Midbrain (tissue), 1 donor: ENCODE measurements around the gene SEMA5B.

Source experiments
- DNase-seq: peaks from one replicate; lab custom pipeline; 2025; lab: John Stamatoyannopoulos, UW

The SEMA5B gene

GRCh38 chr3:122924056-122924455 is 103.5 kb downstream of the SEMA5B start:
- no peak for DNase-seq

DNA sequence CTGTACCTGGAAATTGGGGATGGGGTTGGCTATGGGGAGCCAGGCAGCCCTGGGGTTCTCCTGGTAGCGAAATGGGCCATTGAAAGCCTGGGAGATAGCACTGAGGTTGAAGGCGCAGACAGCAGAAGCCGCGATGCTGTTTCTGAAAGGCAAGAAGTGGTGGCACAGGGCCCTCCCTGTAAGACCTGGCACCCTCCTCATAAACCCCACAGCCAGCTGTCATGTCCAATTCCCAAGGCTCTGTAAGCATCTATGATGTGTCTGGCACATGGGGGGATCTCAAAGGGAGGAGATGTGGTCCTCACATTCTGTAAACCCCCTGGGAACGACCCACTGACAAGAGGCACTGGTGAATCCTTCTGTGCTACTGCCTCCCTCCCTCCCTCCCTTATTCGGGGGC is 104.0 kb downstream of the SEMA5B start:
- DNase-seq = no peak

- no peak for DNase-seq
These were observed 105.5 kb downstream of the SEMA5B start for GRCh38 chr3:122921791-122922651.

DNA sequence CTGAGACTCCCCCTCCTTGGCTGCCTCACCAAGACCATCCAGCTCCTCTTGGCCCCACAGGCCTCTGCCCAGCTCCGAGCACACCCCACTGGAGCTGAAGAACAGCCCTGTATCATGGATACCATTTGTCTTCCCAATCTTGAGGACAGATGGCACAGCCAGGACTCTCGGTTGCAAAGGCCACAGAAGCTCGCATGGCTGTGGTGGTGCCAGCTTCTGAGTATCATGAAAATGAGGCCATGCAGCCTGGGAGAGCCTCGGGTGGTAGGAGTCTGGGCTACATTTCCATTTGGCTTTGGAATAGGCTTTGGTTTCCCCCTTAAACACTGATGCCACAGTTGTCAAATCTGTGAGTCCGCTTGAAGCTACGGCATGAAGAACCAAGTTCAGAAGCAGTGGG is 106.6 kb downstream of the SEMA5B start:
- no peak for DNase-seq

DNA sequence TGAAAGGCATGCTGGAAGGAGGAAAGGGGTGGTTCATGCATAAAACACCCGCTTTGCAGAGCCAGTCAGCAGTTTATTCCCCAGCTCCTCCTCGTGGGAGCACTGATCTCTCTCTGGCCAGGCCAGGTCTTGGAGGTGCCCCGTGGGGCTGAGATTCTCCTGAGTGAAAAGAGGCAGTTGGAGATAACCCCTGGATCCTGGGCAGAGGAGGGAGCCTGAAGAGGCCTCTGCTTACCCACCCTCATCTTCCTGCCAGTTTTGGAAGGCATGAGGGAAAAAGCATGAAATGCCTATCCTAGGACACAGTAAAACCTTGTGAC is 108.3 kb downstream of the SEMA5B start:
- no peak for DNase-seq

DNA sequence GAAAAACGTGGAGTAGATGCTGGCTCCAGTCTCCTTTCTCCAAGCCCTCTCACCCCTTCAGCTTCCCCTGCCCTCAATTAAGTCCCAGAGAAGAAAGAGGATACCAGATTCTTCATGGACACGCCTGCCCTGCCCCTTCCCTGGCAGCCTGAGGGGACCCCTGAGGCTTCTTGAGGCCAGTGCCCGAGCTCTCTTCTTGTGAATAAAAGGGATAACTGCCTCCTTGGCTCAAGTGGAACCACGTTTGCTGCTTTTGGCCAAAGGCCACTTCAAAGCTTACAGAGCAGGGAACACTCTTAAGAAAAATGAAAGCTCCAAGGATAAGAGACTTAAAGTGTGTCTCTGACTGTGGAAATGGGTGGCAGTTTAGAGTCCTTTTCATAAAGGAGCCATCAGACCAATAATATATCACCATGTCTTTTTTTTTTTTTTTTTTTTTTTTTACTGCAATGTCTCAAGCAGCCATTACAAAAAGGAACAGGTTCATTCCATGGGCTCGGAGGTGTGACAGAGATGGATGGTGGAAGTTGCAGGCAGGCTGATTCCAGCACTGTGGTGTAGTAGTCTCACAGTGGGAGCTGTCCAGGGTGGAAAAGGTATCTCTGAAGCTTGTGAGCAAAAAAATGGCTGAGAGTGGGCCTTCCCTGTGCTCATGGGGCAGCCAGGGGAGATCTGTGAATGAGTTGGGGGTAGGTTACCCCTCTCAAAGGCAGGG is 108.8 kb downstream of the SEMA5B start:
- no peak for DNase-seq

- no peak for DNase-seq
These were observed 110.2 kb downstream of the SEMA5B start for GRCh38 chr3:122917412-122917811.

DNA sequence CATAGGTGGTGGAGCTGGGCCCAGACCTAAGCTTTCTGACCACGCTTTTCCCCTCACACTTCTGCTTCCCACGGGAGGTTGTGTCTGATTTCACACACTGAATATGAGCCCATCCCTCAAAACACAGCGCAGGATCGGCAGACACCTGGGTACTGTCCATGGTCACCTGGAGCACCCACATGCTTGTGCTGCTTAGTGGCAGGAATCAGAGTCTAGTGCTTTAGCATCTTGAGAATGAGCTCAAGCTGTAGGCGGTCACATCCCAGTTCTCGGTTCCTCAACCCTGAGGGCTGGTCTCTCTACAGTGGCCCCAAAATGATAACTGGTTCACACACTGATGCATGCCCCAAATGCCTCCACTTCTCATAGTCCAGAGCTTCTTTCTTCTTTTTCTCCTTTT is 111.0 kb downstream of the SEMA5B start:
- no peak for DNase-seq

DNA sequence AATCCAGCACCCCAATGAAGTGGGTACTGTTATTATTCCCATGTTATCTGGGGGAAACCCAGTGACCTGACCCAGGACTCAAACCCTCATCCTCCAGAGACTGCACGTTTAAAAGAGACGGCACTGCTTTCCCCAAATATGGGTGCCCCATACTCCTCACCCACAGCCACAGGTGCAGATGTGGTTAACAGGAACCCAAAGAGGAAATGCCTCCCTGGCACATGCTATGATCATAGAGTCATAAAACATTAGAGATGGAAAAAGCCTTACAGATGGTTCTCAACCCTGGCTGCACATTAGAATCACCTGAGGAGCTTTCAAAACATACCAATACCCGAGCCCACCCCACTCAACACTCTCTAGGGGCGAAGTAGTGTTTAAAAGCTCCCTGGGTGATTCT is 111.5 kb downstream of the SEMA5B start:
- DNase-seq = no peak

- no peak for DNase-seq
These were observed 112.1 kb downstream of the SEMA5B start for GRCh38 chr3:122915300-122916055.

DNA sequence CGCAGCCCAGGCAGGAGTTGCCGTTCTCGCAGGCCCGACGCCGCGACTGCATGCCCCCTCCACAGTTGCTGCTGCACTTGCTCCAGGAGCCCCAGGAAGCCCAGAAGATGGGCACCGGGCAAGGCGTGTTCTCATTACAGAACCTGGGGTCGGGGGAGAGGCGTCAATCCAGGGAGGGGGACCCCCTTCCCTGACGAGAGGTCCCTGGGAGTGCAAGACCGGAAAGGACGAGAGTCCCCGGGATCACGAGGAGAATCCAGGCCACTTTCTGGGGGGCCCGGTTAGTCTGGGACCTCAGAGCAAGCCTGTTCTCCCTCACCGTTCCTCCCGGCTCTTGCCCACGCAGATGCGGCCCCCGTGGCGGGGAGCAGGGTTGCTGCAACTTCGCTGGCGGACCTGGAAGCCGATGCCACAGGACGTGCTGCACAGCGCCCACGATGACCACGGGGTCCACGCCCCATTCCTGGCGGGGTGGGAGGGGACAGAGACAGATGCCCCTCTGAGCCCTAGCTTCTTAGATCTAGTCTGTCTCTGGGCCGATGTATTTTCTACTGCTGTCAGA is 113.9 kb downstream of the SEMA5B start:
- DNase-seq = no peak

DNA sequence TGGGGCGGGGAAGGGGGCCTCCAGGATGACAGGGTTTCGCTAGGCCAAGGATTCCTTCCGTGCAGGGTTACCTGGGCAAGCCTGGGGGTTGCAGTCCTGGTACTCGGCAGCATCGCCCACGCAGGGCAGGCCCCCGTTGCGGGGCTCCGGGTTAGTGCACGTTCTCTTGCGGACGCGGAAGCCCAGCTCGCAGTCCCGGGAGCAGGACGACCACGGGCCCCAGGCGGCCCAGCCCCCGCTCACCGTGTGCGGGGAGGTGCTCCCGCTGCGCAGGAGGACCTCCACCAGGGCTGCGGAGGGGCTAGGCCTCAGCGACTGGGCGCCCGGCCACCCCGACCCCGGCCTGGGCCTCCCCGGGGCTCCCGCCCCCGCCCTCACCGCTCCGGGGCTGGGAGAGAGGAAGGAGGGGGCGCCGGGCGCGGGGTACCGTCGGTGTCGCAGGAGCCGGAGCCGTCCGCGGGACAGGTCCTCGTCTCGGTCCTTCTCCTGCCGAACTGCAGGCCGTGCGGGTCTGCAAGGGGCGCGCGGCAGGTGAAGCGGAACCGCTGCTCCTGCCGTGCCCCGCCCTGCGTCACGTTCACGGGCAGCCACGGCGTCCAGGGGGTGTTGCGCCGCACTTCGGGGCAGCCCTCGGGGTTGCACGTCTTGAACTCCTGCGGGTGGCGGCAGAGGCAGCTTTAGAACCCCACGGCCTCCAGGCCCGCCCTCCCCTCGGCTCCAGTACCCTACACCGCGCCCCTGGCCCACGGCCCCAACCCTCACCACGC is 114.6 kb downstream of the SEMA5B start:
- DNase-seq = no peak

DNA sequence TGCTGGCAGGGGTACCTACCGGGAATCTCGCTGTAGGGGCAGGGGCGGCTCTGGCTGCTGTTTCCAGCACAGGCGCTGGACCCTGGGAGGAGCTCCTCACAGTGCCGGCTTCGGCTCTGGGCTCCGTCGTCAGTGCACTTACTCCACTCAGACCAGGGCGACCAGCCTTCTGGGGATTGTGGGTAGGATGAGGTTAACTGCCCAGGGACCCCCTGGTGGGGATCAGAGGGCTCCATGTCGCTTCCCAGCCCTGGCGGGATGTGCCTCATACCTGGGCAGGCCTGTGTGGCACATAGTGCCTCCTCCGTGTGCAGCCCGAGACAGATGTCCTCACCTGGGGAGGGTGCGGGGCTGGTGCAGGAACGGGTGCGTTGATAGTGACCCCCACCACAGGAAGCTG is 115.7 kb downstream of the SEMA5B start:
- no peak for DNase-seq

DNA sequence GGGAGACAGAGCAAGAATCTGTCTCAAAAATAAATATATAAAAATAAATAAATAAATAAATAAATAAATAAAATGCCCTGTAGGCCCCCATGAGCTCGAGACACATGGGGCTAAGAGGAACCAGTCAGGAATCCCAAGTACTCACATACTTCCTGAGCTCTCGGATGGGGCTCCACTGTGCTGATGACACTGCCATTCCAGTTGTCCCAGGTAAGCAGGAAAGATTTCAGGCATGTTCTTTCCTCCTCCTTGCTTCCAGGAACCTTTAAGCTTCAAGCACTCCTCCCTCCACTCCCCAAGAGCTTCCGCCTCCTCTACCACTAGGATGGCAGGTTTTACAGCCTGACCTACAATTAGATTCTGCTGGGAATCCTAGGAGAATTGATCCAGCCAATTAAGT is 119.3 kb downstream of the SEMA5B start:
- no peak for DNase-seq

- DNase-seq = no peak
These were observed 120.1 kb downstream of the SEMA5B start for GRCh38 chr3:122907471-122907870.

- DNase-seq = no peak
These were observed 124.4 kb downstream of the SEMA5B start for GRCh38 chr3:122903171-122903570.

- DNase-seq = no peak
These were observed 125.2 kb downstream of the SEMA5B start for GRCh38 chr3:122902326-122902725.

DNA sequence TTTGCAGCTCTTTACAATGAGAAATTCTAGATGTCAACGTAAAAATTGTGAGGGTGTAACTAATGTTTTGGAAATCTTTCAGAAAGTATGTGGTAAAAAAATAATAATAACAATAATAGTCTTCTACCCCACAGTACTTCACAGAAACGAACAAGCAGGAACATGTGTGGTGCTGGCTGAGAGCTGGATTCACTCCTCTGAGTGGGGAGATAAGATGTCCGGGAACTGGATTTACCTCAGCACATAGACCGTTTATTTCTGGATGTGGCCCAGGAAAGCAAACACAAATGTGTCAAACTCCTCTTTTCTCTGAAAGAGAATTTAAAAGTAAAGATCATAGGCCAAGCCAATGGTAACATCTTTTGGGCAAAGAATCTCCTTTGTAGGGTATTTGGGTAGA is 129.3 kb downstream of the SEMA5B start:
- DNase-seq = no peak

GRCh38 chr3:122893754-122894668 is 133.6 kb downstream of the SEMA5B start:
- DNase-seq = no peak

DNA sequence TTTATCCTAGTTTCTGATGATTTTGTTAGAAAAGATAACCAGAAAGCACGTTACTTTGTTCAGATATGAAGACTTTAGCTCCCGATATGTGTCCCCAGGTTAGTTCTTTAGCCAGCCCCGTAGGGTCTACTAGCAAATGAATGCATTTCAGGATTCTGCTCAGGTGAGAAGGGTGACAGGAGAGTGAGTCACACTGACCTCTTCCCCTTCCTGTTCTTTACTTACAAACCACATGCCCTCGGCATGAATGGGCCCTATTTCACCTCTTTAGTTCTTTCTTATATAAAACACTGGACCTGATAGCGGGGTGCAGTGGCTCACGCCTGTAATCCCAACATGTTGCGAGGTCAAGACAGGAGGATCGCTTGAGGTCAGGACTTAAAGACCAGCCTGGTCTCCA is 134.3 kb downstream of the SEMA5B start:
- no peak for DNase-seq
